HL-60/S4 treated with retinoic acid at 250 ng/mL for 4 days and 3 days (cell line): ENCODE data around the gene MLLT10.

Experiments
- in situ Hi-C: fragments of 300-500 bp; cut with MboI; formaldehyde crosslinking; loops from 2 replicates; pipeline ENCODE4 v1.7.0; 2022; ENCODE audit warnings: low sequenced_read_pairs

MLLT10 gene

DNA sequence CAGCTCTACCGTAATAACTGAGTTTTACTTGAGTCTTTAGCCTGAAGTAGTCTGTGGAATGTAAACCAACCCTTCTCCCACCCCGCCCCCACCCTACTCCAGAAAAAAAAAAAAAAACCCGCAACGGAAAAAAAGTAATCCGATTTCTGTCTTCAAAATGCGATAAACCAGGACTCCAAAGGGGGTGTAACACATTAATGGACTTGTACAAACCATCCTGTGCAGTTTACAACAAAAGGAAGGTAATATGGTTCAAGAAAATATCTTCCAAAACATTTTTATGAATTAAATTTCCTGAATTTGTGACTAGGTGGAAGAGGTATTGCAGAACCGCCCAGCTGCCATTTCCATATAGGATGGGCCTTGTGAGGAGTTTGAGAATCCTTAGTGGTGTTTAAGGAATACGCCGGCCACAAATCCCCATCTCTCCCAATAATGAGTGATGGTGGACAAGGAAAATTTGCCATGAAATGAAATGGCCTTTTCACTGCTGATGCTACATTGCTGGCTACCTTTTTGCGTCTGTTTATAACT is 19.1 kb upstream of the MLLT10 start:
- in situ Hi-C loops, result no loop called here

DNA sequence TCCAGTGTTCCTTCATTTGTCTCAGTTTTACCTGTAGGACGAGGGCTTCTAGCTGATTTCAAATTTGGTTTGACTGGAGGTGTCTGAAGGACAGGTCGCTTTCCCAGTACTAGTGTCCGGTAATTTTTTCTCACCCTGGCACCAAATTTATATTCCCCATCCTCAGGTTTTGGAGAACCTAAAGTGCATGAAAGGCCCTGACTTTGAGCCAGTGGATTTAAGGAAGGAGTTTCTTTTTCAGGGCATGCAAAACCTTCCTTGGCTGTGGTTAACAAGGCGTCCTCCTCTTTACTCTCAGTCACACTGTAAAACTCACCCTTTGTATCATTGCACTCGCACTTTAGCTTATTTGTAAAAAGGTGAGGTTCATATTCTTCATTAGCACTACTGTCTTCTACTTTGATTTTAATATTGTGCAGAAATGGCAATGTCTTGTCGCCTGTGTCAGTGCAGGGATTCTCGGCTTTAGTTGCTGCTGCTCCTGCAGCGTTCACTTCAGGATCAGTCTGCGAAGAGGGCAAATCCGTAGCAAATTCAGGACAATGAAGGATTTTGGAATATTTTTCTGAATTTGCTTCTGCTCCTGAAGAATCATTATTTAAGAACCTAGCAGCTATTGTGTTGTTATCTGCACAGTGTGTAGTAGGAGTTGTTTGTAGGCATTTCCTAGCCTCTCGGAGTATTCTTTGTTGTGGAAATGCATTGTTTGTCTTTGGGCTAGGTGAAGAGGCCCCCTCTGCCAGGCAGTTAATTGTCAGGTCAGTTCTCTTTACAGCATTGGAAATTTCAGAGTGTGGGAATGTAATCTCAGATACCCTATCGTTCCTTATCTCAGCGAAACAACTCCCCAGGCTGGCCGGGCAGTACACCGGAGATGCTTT is 18.4 kb upstream of the MLLT10 start:
- in situ Hi-C loops, result no loop called here

GRCh38 chr10:21516242-21517131 is 17.5 kb upstream of the MLLT10 start:
- in situ Hi-C loops, result no loop called here

GRCh38 chr10:21517134-21518031 is 16.6 kb upstream of the MLLT10 start:
- in situ Hi-C loops, result no loop called here

- in situ Hi-C loops, result no loop called here
Measured at GRCh38 chr10:21518149-21518640, 15.8 kb upstream of the MLLT10 start.

- in situ Hi-C loops, result no loop called here
Measured at GRCh38 chr10:21518641-21519396, 15.2 kb upstream of the MLLT10 start.

DNA sequence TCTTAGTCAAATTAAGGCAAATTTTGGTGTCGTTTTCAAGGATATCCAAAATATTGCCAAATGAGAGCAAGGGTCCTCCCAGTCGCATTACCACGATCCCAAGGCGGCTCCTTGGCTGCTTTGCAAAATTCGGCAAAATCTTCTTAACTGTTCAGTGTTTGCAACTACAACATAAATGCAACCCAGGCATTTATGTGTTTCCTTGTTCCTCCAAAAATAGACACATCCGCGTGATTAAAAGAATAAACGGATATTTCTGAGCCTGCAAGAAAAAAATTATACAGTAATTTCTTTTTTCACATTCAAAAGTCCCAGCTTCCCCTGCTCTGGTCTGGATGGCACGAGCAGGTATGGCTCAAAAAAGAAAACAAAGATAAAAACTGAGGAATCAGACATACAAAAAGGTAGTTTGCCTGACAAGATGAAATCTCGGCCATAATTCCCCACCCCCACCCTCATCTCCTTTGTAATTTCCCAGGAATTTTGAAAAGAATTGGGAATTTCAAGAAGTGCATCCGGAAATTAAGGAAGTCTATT is 14.6 kb upstream of the MLLT10 start:
- in situ Hi-C loops, result no loop called here

DNA sequence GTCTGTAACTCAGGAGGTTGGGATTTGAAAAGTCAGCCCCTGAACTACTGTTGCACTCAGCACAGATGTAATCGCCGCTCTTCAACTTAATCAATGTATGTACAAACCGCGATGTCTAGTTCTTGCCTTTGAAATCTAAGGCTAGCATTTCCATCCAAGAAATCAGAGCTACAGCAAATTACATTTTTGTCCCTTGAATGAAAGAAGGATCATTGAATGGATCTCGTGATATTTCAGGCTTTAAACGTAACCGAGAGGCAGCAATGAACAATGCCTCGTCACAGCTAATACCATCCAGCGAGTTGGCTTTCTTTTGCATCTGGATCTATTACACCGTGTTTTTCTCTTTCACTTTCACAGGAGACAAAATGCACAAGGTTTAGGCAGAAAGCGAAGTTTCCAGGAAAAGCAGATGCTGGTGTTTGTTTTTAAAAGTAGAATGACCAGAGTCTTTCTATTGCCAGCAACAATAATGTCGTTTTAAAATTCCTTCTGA is 14.0 kb upstream of the MLLT10 start:
- in situ Hi-C loops, result no loop called here

- in situ Hi-C loops, result no loop called here
Measured at GRCh38 chr10:21520509-21520908, 13.5 kb upstream of the MLLT10 start.

DNA sequence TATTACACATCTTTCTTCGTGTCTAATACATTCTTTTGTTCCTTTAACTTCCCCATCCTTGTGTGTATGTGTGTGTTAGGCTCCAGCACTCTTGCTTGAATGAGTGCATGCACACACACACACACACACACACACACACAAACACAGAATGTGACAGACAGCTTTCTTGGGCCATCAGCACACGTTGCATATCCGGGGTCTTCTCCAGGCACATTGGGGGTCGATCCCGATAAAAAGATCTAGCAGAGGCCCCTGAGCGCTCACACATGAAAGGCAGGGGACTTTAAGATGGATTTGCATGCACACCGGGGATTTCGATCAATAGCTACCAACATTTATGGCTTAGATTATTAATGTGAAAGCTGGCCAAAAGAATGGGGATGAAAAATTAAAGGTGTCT is 13.1 kb upstream of the MLLT10 start:
- in situ Hi-C loops, result no loop called here

- in situ Hi-C loops, result no loop called here
Measured at GRCh38 chr10:21521751-21522533, 12.1 kb upstream of the MLLT10 start.

GRCh38 chr10:21522631-21523406 is 11.2 kb upstream of the MLLT10 start:
- in situ Hi-C loops, result no loop called here

DNA sequence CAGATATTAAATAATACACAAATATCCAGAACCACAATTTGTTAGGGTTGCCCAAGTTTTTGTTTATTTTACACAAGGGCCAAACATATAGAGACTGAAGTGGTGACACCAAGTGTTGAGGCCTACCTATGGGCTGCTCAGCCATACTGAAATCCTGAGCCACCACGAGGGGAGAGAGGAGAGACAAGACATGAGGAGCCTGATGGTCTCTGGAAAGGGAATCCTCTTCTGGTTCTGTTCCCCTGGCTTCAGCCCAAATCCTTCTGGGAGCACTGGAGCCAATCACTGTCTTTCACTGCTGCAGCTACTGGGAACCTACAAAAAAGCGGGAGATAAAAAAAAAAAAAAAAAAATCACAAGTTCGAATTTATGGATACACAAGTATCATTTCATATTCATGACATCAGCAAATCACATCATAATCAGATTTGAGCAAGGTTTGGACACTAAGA is 10.4 kb upstream of the MLLT10 start:
- in situ Hi-C loops, result no loop called here

GRCh38 chr10:21524131-21524525 is 9.9 kb upstream of the MLLT10 start:
- in situ Hi-C loops, result no loop called here

- in situ Hi-C loops, result no loop called here
Measured at GRCh38 chr10:21524526-21525366, 9.3 kb upstream of the MLLT10 start.

GRCh38 chr10:21525367-21526187 is 8.5 kb upstream of the MLLT10 start, which contains the start of gene SKIDA1:
TSS of gene SKIDA1 (minus strand) at chr10:21525682. CDS start at chr10:21517822, 7,860 bp downstream.
- in situ Hi-C loops, result no loop called here
